Measurements from ENCODE around the gene UROC1.

The UROC1 gene

GRCh38 chr3:126438746-126439145, 78.8 kb downstream of the UROC1 start:
- no peak for FAIRE-seq

- FAIRE-seq = no peak
Observed at GRCh38 chr3:126438186-126438585, 79.4 kb downstream of the UROC1 start.

DNA sequence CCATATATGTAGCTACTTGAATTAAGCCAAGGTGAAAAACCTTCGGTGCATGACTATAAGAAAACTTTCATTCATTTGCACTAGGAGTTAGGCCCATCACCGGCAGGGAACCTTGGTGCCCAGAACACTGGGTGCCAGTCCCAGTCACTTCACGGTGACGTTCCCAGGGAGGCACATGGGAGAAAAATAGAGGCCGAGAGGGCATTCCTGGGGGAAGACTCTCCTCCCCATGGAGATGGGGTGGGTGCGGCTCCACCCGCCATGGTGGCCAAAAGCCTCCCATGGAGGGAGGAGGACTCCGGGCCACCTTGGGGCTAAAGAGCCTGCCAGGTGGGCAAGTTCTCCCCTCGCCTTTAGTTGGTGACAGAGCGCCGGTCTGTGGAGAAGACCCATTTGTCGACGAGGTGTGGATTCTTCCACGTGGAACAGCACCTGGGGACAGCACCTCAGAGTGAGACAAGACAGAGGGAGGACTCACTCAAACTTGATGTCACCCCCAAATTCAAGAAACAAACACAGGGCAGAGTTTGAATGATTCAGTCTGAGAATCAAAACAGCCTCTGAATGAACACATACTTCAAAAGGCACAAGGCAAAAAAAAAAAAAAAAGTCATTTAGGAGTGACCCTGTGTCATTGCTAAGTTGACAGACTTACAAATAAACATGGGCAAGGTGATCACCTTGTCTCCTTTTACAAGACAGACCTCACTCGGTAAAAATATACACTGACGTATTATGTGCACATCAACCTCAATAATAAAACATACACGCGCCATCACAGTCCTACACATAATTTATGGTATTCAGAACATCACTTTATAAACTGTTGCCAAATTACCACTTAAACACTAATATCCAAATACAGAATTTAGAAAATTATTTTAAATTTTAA, 80.5 kb downstream of the UROC1 start:
- no peak for FAIRE-seq

- FAIRE-seq = no peak
Observed at GRCh38 chr3:126435456-126436315, 81.9 kb downstream of the UROC1 start.

DNA sequence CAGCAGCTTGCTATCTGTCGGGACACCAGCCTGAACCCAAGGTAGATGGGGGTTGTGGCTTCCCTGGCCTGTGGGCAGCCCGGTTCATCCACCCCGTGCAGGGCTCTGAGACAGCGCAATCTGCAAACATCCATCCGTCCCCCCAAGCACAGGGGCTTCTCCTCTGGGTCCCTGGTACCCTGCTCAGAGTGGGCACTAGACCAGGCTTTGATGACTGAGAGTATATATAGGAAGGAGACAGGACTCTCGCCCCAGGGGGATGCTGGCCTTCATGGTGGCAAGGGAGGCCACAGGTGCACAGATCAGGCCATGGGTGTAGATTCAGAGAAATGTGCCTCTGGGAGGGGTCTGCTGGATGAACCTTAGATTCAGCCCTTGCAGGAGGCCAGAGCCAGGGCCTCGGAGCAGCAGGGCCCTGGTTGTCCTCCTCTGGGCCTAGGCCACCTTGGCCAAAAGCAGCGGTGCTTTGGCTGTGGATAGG, 82.6 kb downstream of the UROC1 start:
- FAIRE-seq = no peak

GRCh38 chr3:126434264-126434590, 83.3 kb downstream of the UROC1 start:
- no peak for FAIRE-seq

DNA sequence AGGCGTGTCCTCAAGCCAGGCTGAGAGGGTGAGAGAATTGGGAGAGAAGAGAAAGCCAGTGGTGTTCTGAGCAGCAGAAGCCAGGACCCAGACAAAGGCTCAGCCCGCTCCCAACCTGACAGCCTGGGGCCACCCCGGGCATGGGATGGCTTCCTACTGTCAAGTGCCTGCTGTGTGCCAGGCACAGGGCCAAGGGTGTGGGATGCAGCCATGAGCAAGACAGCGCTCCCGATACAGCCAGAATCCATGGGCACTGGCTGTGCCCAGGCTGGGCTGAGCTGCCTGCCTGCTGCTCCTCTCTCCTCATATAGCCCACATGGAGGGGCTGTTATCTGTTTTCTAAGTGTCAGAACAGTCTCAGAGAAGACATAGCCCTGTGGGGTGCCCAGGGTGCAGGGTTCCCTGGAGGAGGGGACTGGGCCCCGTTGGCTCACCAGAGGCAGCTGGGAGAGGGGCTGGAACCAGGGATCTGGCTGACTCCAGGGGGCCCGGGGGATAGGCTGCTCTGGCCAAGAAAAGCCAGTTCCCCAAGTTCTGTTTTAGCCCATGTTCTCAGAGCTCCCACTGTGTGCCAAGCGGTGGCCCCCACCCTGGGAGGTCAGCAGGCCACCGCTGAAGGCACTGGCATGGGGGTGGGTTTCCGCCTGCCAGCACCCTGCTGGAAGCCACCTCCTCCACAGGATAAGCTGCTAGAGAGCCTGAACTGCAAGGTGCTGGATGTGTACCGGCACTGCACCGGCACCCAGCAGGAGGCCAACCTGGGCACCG, 83.9 kb downstream of the UROC1 start:
- no peak for FAIRE-seq

DNA sequence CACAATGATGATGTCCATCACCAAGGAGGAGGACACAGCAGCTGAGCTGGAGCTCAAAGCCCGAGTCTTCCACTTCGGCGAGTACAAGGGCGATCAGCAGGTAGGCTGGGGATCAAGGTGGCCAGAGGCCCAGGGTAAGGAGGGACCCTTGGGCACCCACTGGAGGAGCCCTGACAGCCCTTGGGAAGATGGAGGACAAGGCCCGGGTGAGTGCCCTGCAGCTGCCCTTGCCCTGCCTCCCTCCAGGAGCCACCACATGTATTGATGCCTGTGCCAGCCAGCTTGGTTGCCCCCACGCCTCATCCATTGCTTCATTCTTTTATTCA, 84.5 kb downstream of the UROC1 start:
- no peak for FAIRE-seq

DNA sequence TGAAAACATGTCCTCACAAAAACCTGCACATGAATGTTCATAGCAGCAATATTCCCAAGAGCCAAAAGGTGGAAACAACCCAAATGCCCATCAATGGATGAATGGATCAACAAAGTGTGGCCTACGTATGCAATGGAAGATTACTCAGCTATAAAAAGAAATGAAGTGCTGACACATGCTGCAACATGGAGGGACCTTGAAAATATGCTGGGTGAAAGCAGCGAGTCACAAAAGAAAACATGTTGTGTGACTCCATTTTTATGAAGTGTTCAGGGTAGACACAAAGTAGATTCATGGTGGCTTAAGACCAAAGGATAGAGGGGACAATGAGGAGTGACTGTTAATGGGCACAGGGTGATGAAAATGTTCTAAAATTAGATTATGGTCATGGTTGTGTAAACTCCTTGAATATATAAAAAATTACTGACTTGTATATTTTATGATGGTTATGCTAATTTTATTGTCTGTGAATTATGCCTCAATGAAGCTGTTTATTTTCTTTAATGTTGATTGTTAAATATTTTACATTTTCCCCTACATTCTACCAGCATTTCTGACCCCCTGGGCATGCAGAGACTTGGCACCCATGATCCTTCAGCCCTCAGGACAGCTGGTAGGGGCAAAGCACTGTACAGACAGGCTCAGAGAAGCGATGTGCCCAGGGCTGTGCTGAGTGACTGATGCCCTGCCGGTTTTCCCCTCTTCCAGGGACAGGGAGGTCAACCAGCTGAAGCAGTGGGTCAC, 85.0 kb downstream of the UROC1 start:
- no peak for FAIRE-seq

All from TTC549 (cell line).